Activated CD4-positive, alpha-beta T cell treated with anti-CD3 and anti-CD28 coated beads, Interleukin-2, Interleukin-4, amounts not matched to agents 100 ng/mL and 50 ng/mL, durations not matched to agents 16 hours and 8 hours (primary cell): ENCODE results near the gene MCC.

Experiments used
- DNase-seq: peaks from one replicate; pipeline ENCODE4 v3.0.0-alpha.2; 2020; ENCODE audit warnings: low spot score

MCC gene

GRCh38 chr5:113053511-113053995, 434.7 kb downstream of the MCC start:
- DNase-seq, result no peak

DNA sequence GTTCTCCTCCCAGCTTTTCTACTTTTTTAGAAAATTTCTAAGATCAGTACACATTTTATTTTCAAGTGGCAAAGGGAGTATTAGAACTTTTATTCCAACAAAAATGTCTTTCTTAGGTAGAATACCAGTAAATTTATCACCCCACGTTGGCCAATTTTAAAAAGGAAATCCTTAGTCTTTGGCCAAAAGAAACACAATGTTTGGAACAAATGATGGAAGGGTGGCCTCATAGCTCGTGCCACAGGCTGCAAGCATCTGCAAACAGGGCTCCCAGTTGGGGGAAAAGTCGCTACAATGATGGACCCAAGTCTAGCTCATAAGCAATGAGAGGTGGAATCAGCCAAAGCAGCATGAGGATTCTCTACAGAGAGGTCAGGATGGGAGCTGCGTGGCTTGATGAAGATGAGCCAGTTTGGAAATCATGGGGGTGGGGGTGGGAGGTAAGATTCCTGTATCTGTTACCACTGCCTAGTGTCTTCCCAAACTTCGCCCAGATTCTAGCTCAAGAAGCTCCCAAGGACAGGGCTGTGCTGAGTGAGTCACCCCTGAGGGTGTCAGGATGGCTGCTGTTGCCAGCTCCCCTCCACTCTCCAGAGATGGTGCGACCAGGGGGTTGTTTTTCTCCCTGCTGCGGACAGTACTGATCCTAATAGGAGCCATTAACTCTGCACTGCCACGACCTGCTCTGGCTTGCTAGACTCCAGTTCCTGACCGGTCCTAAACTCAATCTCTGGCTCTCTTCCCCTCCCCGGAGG, 436.0 kb downstream of the MCC start:
- no peak for DNase-seq

- peak; percentile 80 for DNase-seq
These were observed 437.4 kb downstream of the MCC start for GRCh38 chr5:113050721-113051382.

GRCh38 chr5:113048931-113049330, 439.3 kb downstream of the MCC start:
- no peak for DNase-seq

DNA sequence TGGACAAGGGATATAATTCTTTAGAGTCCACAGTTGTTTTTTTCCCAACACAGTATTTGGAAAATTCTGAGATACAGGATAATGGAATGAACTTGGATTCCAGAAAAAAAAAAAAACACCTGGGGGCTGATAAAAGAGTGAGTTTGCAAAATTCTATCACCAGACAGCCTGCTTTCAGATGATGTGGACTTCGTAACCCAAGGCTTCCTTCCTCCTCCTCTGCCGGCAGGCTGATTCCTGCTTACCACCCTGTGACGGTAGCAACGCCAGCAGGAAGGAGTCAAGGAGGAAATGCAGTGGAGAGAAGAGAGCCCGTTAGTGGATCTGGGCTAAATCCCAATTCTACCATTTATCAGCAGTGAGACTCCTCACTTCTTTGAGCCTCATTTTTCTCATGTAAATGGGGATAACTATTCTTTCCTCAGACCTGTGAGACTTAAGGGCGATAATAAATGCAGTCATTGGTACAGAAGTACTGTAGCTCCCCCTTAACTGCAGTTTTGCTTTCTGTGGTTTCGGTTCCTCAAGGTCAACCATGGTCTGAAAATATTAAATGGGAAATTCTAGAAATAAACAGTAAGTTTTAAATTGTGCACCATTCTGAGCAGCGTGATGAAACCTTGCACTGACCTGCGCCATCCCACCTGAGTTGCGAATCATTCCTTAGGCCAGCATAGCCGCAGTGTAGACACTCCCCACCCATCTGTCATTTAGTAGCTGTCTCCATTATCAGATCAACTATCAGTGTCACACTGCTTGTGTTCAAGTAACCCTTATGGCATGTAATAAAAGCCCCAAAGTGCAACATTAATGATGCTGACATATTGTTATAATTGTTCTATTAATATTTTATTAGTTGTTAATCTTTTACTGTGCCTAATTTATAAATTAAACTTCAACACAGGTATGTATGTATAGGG, 440.3 kb downstream of the MCC start:
- DNase-seq, result no peak

- no peak for DNase-seq
These were observed 441.0 kb downstream of the MCC start for GRCh38 chr5:113047234-113047633.

DNA sequence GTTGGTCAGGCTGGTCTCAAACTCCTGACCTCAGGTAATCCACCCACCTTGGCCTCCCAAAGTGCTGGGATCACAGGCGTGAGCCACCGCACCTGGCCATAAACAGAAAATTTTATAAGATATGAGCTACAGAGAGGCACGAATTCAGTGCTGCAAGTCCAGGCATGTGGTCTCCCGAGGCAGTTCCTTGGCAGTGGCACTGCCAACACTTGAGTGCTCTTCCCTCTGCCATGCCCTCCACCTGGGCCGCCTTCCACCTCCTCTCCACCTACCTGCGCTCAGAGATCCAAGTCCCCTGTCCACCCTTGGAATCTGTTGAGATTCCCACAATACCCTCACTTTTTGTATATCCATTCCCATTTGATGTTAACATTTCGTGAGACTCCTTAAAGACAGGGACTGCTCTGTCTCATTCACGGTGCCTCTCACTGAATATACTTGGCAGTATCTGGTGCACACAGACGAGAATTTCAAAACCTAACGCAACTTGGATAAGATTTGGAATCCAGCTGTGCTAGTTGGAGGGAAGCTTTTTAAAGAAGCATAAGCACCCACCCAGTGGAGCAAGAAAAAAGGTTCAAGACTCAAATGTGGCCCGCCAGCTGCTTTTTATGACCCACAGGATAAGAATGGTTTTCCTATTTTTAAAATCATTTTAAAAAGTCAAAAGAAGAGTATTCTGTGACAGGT, 443.3 kb downstream of the MCC start:
- DNase-seq, result no peak

- DNase-seq, result peak; percentile 30
These were observed 444.7 kb downstream of the MCC start for GRCh38 chr5:113043491-113043931.

GRCh38 chr5:113042491-113043243, 445.6 kb downstream of the MCC start:
- DNase-seq, result no peak

GRCh38 chr5:113040672-113041260, 447.5 kb downstream of the MCC start:
- no peak for DNase-seq

DNA sequence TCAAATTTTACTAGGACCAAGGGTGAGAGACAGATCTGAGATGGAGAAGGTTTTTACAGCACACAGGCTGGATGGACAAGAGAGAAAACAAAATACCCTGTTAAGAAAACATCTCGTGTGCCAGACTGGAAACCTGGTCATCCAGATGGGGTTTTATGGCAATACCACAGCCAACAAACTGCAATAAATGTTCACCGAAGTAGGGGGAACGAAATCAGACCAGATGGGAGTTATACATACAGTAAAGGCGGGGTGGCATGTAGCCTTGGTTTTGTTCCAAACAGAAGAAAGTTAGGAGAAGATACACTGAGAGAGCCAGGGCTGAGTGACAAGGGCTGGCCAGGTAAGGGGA, 448.3 kb downstream of the MCC start:
- no peak for DNase-seq

GRCh38 chr5:113039229-113039933, 448.9 kb downstream of the MCC start:
- no peak for DNase-seq

GRCh38 chr5:113038714-113039113, 449.5 kb downstream of the MCC start:
- DNase-seq, result no peak

DNA sequence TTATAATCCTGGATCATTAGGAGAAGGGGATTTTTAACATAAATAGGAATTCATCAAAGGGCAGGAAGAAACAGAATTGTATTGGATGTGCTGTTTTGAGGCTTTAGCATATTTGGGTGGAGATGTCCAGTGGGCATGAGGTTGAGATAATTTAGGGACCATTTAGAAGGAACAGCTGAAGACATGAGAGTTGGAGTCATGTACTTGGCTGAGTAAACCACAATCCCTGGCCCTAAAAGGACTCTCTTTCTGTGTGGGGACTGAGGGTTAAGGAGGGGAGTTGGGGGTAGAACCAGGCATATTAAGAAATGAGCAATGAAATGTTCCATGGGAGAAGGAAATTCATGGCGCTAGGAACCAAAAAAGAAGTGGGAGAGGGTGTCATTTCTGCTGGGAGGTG, 450.1 kb downstream of the MCC start:
- no peak for DNase-seq

- no peak for DNase-seq
These were observed 451.4 kb downstream of the MCC start for GRCh38 chr5:113036826-113037225.

GRCh38 chr5:113036321-113036720, 451.9 kb downstream of the MCC start:
- DNase-seq, result no peak

- no peak for DNase-seq
These were observed 453.2 kb downstream of the MCC start for GRCh38 chr5:113035096-113035495.

DNA sequence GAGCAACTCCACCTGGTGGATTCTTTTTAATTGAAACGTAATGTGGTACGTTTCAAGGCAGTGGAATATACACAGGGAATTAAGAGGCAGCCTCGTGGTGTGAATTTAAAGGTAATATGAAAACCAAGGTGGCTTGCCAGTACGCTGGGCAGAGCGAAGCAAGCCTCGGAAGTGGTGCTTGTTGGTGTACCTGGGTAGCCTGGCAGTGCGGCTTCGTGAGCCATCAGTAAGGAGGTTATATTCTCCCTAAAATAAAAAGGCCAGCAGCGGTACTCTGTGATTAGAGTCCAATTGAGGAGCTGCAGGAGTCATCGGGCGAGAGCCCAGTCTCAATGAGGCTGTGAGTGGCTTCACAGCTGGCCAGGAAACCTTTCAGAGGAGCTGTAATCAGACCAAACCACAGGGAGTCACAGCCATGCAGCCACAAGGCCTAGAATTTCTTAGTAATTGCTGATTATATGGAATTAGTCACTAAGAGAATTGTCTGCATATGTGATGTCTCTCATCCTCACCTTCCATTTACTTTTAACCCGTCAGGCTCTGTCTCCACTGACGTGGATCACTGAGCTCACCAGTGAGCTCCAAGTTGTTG, 454.0 kb downstream of the MCC start:
- DNase-seq, result no peak

DNA sequence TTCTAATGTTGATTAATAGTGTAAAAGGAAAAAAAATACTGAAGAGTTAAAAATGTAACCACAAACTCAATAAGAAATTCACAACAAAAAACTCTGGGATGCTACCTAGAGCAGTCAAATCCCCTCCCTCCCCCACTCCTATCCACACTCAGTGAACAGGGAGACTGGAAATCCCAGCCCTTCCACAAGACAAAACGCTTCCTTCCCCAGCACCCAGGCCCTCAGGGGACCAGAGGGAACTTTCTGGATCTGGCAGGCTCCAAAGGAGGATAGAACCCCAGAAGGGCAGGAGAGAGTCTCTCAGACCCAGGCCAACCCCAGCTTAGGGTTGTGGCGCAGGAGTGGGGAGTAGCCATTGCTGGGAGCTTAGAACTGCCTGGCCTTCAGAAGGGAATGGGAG, 456.7 kb downstream of the MCC start:
- no peak for DNase-seq

DNA sequence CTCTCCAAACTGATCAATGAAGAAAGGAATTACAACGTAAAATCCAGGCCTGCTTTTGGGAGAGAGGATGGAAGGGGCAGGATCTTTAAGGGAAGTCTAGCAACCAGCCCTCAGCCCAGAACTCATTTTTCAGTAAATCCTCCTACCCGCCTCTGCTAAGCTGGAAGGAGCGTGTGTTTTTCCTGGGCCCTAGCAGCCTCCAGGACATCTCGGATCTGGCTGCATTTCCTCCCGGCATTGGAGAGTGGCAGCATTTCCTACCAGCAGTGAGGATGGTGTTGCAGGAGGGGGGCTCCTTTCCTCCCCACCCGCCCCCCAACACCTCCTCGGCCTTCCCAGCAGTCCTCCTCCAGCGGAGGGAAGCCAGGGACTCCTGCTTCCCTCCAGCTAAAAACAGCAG, 457.1 kb downstream of the MCC start:
- no peak for DNase-seq
